CD4-positive, alpha-beta T cell (primary cell): ENCODE data around the gene MUSTN1. TPM values are rescaled to one million over a fixed set of nuclear protein-coding genes. Genes with fewer than 3 reads are reported as not detected.

ENCODE experiments used
- ATAC-seq: fragments of 200-7000 bp; cut with Tn5 transposase; one replicate; pipeline ENCODE4 v1.10.0; 2022; ENCODE audit warnings: mild to moderate bottlenecking; ENCODE audit not compliant: poor library complexity
- CTCF ChIA-PET: fragments of 350-600 bp; sonication (Branson Sonifier 250); formaldehyde crosslinking; loops from one replicate; lab custom pipeline; 2021; ENCODE audit warnings: antibody characterized with exemption, inconsistent platforms; lab: Charles Lee
- POLR2A ChIA-PET: fragments of 350-600 bp; sonication (Branson Sonifier 250); formaldehyde crosslinking; loops from one replicate; lab custom pipeline; 2021; ENCODE audit warnings: antibody characterized with exemption, inconsistent platforms; lab: Charles Lee
- DNase-seq, 14 experiments: peaks; one replicate each; pipeline ENCODE4 v3.0.0-alpha.2; 2013 to 2020; ENCODE audit warnings: mixed read lengths in 2 of 14
- H3K27ac ChIP-seq, 2 donors: one replicate each; pipeline versions ENCODE4 v1.5.1 to v1.7.0; 2013; ENCODE audit warnings: low read length in 2 of 2, low read depth in 1 of 2, mild to moderate bottlenecking in 1 of 2
- H3K27me3 ChIP-seq, 2 experiments: 1 replicate in 1 of 2; 2 replicates in 1 of 2; pipeline versions ENCODE4 v1.6.1 to v1.7.0; 2013; ENCODE audit warnings: low read length in 2 of 2, control low read depth in 1 of 2, mild to moderate bottlenecking in 1 of 2, moderate library complexity in 1 of 2; ENCODE audit not compliant: insufficient read depth in 2 of 2, control insufficient read depth in 1 of 2
- H3K36me3 ChIP-seq: one replicate; pipeline ENCODE4 v1.6.1; 2013; ENCODE audit warnings: low read length, control low read depth; ENCODE audit not compliant: insufficient read depth
- H3K4me1 ChIP-seq: one replicate; pipeline ENCODE4 v1.6.1; 2013; ENCODE audit warnings: low read length, control low read depth; ENCODE audit not compliant: insufficient read depth
- H3K4me3 ChIP-seq: one replicate; pipeline ENCODE4 v1.5.1; 2013; ENCODE audit warnings: mild to moderate bottlenecking, low read length, moderate library complexity
- H3K9me3 ChIP-seq, 2 experiments: 1 replicate in 1 of 2; 2 replicates in 1 of 2; pipeline versions ENCODE4 v1.6.1 to v1.7.0; 2013; ENCODE audit warnings: low read length in 2 of 2, mild to moderate bottlenecking in 2 of 2, control low read depth in 1 of 2, moderate library complexity in 1 of 2; ENCODE audit not compliant: control insufficient read depth in 1 of 2, insufficient read depth in 1 of 2
- H3K27ac Mint-ChIP-seq: one replicate; pipeline ENCODE4 v1.8.0; 2020; ENCODE audit warnings: mixed read lengths
- H3K27me3 Mint-ChIP-seq: one replicate; pipeline ENCODE4 v1.8.0; 2021; ENCODE audit warnings: mixed read lengths
- H3K36me3 Mint-ChIP-seq: one replicate; pipeline ENCODE4 v1.8.0; 2021; ENCODE audit warnings: low read depth, mixed read lengths
- H3K4me1 Mint-ChIP-seq: one replicate; pipeline ENCODE4 v1.8.0; 2021; ENCODE audit warnings: low read depth, mixed read lengths
- H3K4me3 Mint-ChIP-seq: one replicate; pipeline ENCODE4 v1.8.0; 2020; ENCODE audit warnings: mild to moderate bottlenecking, mixed read lengths
- H3K9me3 Mint-ChIP-seq: one replicate; pipeline ENCODE4 v1.8.0; 2020; ENCODE audit warnings: mixed read lengths
- intact Hi-C, 2 experiments: fragments of 100-400 bp; cut with DNase I in 1 of 2; cut with micrococcal nuclease in 1 of 2; formaldehyde crosslinking; loops; one replicate each; pipeline versions ENCODE4 v1.15.1 to v1.9.0; 2023 to 2025; cut with DNase I, micrococcal nuclease
- microRNA-seq: library from miRNA; unstranded; fragments of <30 nt; microRNA quantifications from one replicate; pipeline ENCODE4 v1.2.0, GENCODE V29; 2021; ENCODE audit warnings: borderline microRNAs expressed, borderline replicate concordance
- total RNA-seq, 174 experiments: library from RNA in 2 of 174; stranded (reverse) in 2 of 174; gene quantifications; one replicate each; pipeline ENCODE4 v1.2.3 and lab custom pipeline; 2021 to 2026
- TF ChIP-seq, protein P1 (sequence below): fragments of 200-600 bp; IDR thresholded peaks from one replicate; pipeline ENCODE4 v1.8.0; 2022; ENCODE audit warnings: antibody characterized with exemption, mild to moderate bottlenecking

The MUSTN1 gene
- total RNA-seq, 2 experiments from 2014 or later, result 10.7 to 11.3 TPM

GRCh38 chr3:52784021-52784621 lies 50.7 kb downstream of the MUSTN1 start:
- TF ChIP-seq, protein P1, sequence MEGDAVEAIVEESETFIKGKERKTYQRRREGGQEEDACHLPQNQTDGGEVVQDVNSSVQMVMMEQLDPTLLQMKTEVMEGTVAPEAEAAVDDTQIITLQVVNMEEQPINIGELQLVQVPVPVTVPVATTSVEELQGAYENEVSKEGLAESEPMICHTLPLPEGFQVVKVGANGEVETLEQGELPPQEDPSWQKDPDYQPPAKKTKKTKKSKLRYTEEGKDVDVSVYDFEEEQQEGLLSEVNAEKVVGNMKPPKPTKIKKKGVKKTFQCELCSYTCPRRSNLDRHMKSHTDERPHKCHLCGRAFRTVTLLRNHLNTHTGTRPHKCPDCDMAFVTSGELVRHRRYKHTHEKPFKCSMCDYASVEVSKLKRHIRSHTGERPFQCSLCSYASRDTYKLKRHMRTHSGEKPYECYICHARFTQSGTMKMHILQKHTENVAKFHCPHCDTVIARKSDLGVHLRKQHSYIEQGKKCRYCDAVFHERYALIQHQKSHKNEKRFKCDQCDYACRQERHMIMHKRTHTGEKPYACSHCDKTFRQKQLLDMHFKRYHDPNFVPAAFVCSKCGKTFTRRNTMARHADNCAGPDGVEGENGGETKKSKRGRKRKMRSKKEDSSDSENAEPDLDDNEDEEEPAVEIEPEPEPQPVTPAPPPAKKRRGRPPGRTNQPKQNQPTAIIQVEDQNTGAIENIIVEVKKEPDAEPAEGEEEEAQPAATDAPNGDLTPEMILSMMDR, result no peak
- H3K4me3 Mint-ChIP-seq, result no peak overlapping the region
- H3K36me3 Mint-ChIP-seq, result no peaks in the 10 kb centered on the region
- Histone ChIP-seq H3K36me3 (no peaks in the 10 kb centered on the region), H3K27ac (no peak overlapping the region), H3K9me3 (no peaks in the 10 kb centered on the region), H3K4me3 (no peak overlapping the region), H3K4me1 (no peaks in the 10 kb centered on the region), H3K27me3 (no peaks in the 10 kb centered on the region)
- no peaks in the 10 kb centered on the region for H3K9me3 Mint-ChIP-seq
- intact Hi-C loops, result no loop called here
- ChIA-PET CTCF (no interaction called here), POLR2A (no interaction called here)
- DNase-seq, result peak in 1 of 14 experiments; percentile 27
- no peaks in the 10 kb centered on the region for H3K4me1 Mint-ChIP-seq
- ATAC-seq, result no peak
- H3K27me3 Mint-ChIP-seq, result no peaks in the 10 kb centered on the region
- no peak overlapping the region for H3K27ac Mint-ChIP-seq

DNA sequence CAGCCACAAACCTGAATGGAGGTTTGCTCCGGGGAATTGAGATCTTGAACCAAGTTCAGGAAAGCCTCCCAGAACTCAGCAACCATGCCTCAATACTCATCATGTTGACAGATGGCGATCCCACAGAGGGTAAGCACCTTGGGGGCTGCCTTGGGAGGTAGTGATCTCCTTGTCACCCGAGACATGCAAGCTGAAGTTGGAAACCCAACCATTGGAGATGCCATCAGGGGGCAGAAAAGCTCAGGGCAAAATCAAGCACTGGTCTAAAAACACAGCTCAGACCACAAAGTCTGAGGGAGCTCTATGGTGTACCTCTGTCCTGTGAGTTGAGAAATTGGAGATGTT lies 51.6 kb downstream of the MUSTN1 start:
- H3K9me3 Mint-ChIP-seq, result no peaks in the 10 kb centered on the region
- ATAC-seq, result no peak
- no peaks in the 10 kb centered on the region for H3K27me3 Mint-ChIP-seq
- H3K27ac Mint-ChIP-seq, result no peak overlapping the region
- H3K36me3 ChIP-seq, result no peaks in the 10 kb centered on the region
- intact Hi-C loops, result no loop called here
- H3K27me3 ChIP-seq, result no peaks in the 10 kb centered on the region
- H3K4me1 Mint-ChIP-seq, result no peaks in the 10 kb centered on the region
- POLR2A ChIA-PET, result no interaction called here
- CTCF ChIA-PET, result no interaction called here
- H3K4me3 Mint-ChIP-seq, result no peak overlapping the region
- TF ChIP-seq, protein P1, result no peak
- H3K9me3 ChIP-seq, result no peaks in the 10 kb centered on the region
- H3K4me3 ChIP-seq, result no peak overlapping the region
- H3K27ac ChIP-seq, result no peak overlapping the region
- no peaks in the 10 kb centered on the region for H3K4me1 ChIP-seq
- no peak for DNase-seq
- H3K36me3 Mint-ChIP-seq, result no peaks in the 10 kb centered on the region

Small RNA genes within 50 kb of the gene (microRNA-seq; reads per million reads assigned to microRNA genes)
- gene MIR8064, result not detected

Other genes starting within 250 kb of the MUSTN1 start
- 10 to 100 TPM; 47.6 to 48.1 TPM for gene PBRM1, start 149.1 kb downstream of the MUSTN1 start, total RNA-seq
- gene GNL3, start 149.0 kb downstream of the MUSTN1 start, total RNA-seq, result 100 to 1,000 TPM; 104 to 106 TPM
- 10 to 100 TPM in 1 of 2 experiments, 1 to 10 TPM in 1; 8.4 to 10.8 TPM for gene GLT8D1, start 129.2 kb downstream of the MUSTN1 start, total RNA-seq
- 10 to 100 TPM; 60.0 to 64.5 TPM for gene SPCS1, start 128.9 kb downstream of the MUSTN1 start, total RNA-seq
- 1 to 10 TPM; 6.1 to 6.9 TPM for gene NEK4, start 64.1 kb downstream of the MUSTN1 start, total RNA-seq
- not detected for gene ITIH1, start 57.4 kb downstream of the MUSTN1 start, total RNA-seq
- gene ITIH3, start 40.2 kb downstream of the MUSTN1 start, total RNA-seq, result not detected
- 10 to 100 TPM; 35.8 to 40.4 TPM for gene ITIH4, start 4.3 kb downstream of the MUSTN1 start, total RNA-seq
- 10 to 100 TPM; 39.8 to 42.6 TPM for gene STIMATE, start 62.5 kb upstream of the MUSTN1 start, total RNA-seq
- gene SFMBT1, start 211.1 kb upstream of the MUSTN1 start, total RNA-seq, result 10 to 100 TPM; 54.3 to 55.9 TPM